8988T (cell line): ENCODE results near the gene GIMAP1.

Source experiments
- DNase-seq: peaks from one replicate; pipeline ENCODE4 v3.0.0; 2011

The GIMAP1 gene

DNA sequence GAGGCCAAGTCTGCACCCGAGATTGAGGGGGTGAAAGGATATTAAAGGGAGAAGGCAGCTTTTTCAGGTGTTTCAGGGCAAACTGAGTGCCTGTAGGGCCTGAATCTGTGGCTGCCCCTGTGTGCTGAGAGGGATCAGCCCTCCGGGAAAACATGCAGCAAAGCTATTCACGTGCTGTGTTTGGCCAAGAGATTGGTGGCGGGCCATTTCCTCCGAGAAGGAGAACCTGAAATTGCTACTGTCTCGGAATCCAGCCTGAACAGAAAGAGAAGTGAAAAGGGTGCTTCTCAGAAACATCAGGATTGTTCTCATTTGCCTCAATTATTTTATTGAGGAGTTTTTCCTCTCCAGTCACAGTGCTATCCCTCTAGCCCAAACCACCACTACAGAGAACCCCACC lies 36.8 kb downstream of the GIMAP1 start:
- no peak for DNase-seq

- no peak for DNase-seq
Observed at GRCh38 chr7:150753826-150754603, 37.6 kb downstream of the GIMAP1 start.

DNA sequence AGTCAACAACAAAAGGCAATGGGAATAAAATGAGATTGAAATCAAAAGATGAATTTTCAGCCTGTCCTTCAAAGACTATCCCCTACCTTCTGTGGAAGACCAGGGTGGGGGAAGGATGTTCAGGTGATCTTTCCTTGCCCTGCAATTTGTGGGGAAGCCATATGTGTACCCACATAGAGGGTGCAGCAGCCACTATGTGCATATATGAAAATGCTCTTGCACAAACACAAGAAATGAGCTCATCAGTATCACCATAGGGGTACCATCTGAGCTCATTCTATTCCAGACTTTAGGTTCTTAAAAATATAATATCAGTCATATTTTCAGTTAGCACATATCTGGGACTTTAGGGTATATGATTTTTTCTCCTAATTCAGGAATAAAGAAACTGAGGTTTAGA lies 38.5 kb downstream of the GIMAP1 start:
- DNase-seq: no peak

- no peak for DNase-seq
Observed at GRCh38 chr7:150755473-150756099, 39.2 kb downstream of the GIMAP1 start.

DNA sequence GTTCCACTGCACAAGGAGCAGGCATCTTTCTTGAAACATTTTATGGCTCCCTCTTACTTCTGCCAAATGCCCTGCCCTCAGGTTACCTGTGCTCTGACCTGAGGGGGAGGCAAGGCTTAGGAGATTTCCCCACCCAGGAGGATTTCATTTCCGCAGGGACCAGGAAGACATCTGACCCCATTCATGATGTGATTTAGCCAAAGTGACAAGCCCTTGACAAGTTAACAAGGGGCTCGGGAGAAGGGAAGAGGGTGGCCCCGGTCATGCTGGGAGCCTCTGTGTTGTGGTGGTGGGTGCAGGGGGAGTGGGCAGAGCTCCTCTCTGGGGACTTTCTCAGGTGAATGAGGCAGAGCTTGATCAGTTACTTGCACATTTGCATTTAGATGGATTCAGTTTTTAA lies 39.8 kb downstream of the GIMAP1 start:
- DNase-seq: no peak

DNA sequence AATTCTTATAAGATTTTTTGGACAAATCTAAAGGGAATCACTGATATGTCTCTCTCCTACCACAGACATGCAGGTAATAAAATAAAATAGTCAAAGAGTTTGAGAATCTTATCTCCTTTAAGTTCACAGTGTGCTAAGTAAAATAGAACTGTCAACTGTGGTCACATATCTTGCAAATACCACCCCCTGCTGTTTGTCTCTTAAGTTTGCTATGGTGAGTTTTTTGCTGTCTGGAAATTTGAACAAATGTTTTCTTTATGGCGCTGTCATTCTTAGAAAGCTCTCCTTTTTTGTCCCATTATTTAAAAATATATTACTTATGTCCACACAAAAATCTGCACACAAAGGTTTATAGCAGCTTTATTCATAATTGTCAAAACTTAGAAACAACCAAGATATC lies 40.4 kb downstream of the GIMAP1 start:
- DNase-seq: no peak

DNA sequence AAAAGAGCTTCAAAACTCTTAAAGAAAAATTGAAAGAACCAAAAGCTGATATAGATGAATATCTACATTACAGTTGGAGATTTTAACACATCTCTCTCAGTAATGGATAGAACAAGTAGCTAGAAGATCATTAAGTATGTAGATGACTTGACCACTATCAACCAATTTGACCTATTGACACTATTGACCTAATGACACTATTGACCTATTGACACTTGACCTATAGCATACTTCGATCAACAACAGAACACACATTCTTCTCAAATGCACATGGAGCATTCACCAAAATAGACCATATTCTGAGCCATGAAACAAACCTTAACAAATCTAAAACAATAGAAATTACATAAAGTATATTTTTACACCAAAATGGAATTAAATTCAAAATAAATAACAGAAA lies 43.1 kb downstream of the GIMAP1 start:
- no peak for DNase-seq

DNA sequence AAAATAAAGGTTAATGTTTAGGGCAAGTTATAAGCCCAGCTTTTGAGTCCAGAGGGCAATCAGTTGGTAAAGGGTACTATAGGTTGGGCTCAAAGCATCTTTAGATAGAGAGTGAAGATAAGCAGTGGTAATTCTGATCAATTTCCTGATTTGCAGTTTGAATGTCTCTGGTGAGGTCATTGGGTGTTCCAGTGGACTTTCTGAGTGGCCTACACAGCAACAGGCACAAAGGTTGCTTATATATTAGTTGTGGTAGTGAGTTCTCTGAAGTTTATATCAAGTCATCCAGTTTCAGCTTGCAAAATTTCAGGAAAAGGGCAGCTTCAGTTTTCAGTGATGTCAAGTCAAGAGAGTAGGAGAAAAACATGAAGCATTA lies 49.9 kb downstream of the GIMAP1 start:
- DNase-seq: no peak

- no peak for DNase-seq
Observed at GRCh38 chr7:150769768-150770167, 53.4 kb downstream of the GIMAP1 start.
